H1 (cell line): ENCODE measurements around the gene TNS3. TPM values are rescaled to one million over a fixed set of nuclear protein-coding genes. Genes with fewer than 3 reads are reported as not detected.

Source experiments
- CTCF ChIA-PET: fragments of 300-600 bp; sonication (Branson Sonifier 250); formaldehyde crosslinking; loops from one replicate; lab custom pipeline; 2021; ENCODE audit not compliant: partially characterized antibody; lab: Charles Lee
- POLR2A ChIA-PET: fragments of 300-600 bp; sonication (Branson Sonifier 250); formaldehyde crosslinking; loops from one replicate; lab custom pipeline; 2021; ENCODE audit warnings: inconsistent platforms; ENCODE audit not compliant: partially characterized antibody; lab: Charles Lee
- DNase-seq, 2 experiments: peaks; one replicate each; pipeline versions ENCODE4 v3.0.0 to v3.0.0-alpha.2; 2010 to 2022; ENCODE audit warnings: low spot score in 2 of 2, low read depth in 1 of 2, mixed read lengths in 1 of 2
- FAIRE-seq: peaks from 2 replicates; lab custom pipeline; 2011; peaks lifted over from hg19 to GRCh38; lab: Jason Lieb, UNC
- H2AFZ ChIP-seq: 2 replicates; pipeline ENCODE4 v1.8.1; 2012; ENCODE audit warnings: low read length, inconsistent platforms
- H2AK5ac ChIP-seq: 2 replicates; pipeline ENCODE4 v1.6.1; 2013; ENCODE audit warnings: low read depth, low read length
- H2BK120ac ChIP-seq: replicated peaks from 2 replicates; pipeline ENCODE3; 2013; ENCODE audit warnings: low read depth, low read length, inconsistent platforms
- H2BK12ac ChIP-seq: 2 replicates; pipeline ENCODE4 v1.6.1; 2013; ENCODE audit warnings: low read depth, low read length
- H2BK15ac ChIP-seq: 2 replicates; pipeline ENCODE4 v1.6.1; 2013; ENCODE audit warnings: low read length
- H2BK20ac ChIP-seq: 2 replicates; pipeline ENCODE4 v1.6.1; 2013; ENCODE audit warnings: low read length
- H2BK5ac ChIP-seq: 2 replicates; pipeline ENCODE4 v1.6.1; 2013; ENCODE audit warnings: low read depth, low read length
- H3K14ac ChIP-seq: 2 replicates; pipeline ENCODE4 v1.6.1; 2013; ENCODE audit warnings: inconsistent platforms; ENCODE audit not compliant: insufficient read length
- H3K18ac ChIP-seq: 2 replicates; pipeline ENCODE4 v1.6.1; 2013; ENCODE audit warnings: low read length; ENCODE audit errors: extremely low read depth
- H3K23ac ChIP-seq: 2 replicates; pipeline ENCODE4 v1.6.1; 2013; ENCODE audit warnings: inconsistent platforms; ENCODE audit not compliant: insufficient read length
- H3K23me2 ChIP-seq: 2 replicates; pipeline ENCODE4 v1.6.1; 2013; ENCODE audit warnings: low read depth, low read length
- H3K27ac ChIP-seq: 2 replicates; pipeline ENCODE4 v1.6.1; 2011; ENCODE audit warnings: low read depth, low read length, inconsistent platforms
- H3K27me3 ChIP-seq, 4 experiments: replicated peaks in 1 of 4; 1 replicate in 1 of 4; 2 replicates in 3 of 4; pipeline versions ENCODE4 v1.6.1 to v1.8.1; 2011 to 2013; ENCODE audit warnings: low read length in 3 of 4, mild to moderate bottlenecking in 3 of 4, inconsistent platforms in 2 of 4, mixed read lengths in 2 of 4, moderate library complexity in 1 of 4; ENCODE audit not compliant: control insufficient read depth in 3 of 4, insufficient read depth in 3 of 4; ENCODE audit errors: extremely low read depth in 1 of 4
- H3K36me3 ChIP-seq, 4 experiments: 2 replicates each; pipeline versions ENCODE4 v1.6.1 to v1.8.1; 2011 to 2013; ENCODE audit warnings: mild to moderate bottlenecking in 4 of 4, low read length in 3 of 4, moderate library complexity in 2 of 4, control low read depth in 1 of 4, inconsistent platforms in 1 of 4; ENCODE audit not compliant: insufficient read depth in 4 of 4, control insufficient read depth in 2 of 4
- H3K4ac ChIP-seq: replicated peaks from 2 replicates; pipeline ENCODE3; 2013; ENCODE audit warnings: low read length, low read depth, mixed read lengths, inconsistent platforms; ENCODE audit not compliant: insufficient read length
- H3K4me1 ChIP-seq, 4 experiments: replicated peaks in 1 of 4; 1 replicate in 1 of 4; 2 replicates in 3 of 4; pipeline versions ENCODE4 v1.6.1 to v1.8.1; 2011 to 2013; ENCODE audit warnings: low read length in 3 of 4, inconsistent platforms in 2 of 4, mixed read lengths in 1 of 4; ENCODE audit not compliant: insufficient read depth in 4 of 4, control insufficient read depth in 3 of 4
- H3K4me2 ChIP-seq, 2 experiments: 2 replicates each; pipeline versions ENCODE4 v1.6.1 to v1.8.1; 2011 to 2013; ENCODE audit warnings: low read depth in 2 of 2, low read length in 2 of 2, control low read depth in 1 of 2, inconsistent platforms in 1 of 2, mild to moderate bottlenecking in 1 of 2; ENCODE audit not compliant: insufficient read depth in 1 of 2
- H3K4me3 ChIP-seq, 4 experiments: fragments of 200-600, 300-600 bp in 1 of 4; sonication (generic), shearing (Covaris generic), sonication (Bioruptor Twin) in 1 of 4; 2 replicates each; pipeline versions ENCODE4 v1.5.1 to v1.8.1; 2011 to 2016; ENCODE audit warnings: low read length in 4 of 4, low read depth in 3 of 4, control low read depth in 2 of 4, inconsistent platforms in 2 of 4, mild to moderate bottlenecking in 2 of 4, mixed read lengths in 1 of 4, moderate library complexity in 1 of 4; ENCODE audit not compliant: insufficient read depth in 2 of 4; ENCODE audit errors: extremely low read depth in 1 of 4
- H3K56ac ChIP-seq: replicated peaks from 2 replicates; pipeline ENCODE3; 2013; ENCODE audit warnings: low read depth, mild to moderate bottlenecking, mixed read lengths, low read length, inconsistent platforms; ENCODE audit not compliant: insufficient read length
- H3K79me1 ChIP-seq: 2 replicates; pipeline ENCODE4 v1.6.1; 2013; ENCODE audit warnings: low read depth, low read length, control low read depth
- H3K79me2 ChIP-seq, 2 experiments: 2 replicates each; pipeline versions ENCODE4 v1.6.1 to v1.8.1; 2012 to 2013; ENCODE audit warnings: low read length in 2 of 2, mild to moderate bottlenecking in 2 of 2, inconsistent platforms in 1 of 2; ENCODE audit not compliant: insufficient read depth in 2 of 2, control insufficient read depth in 1 of 2
- H3K9ac ChIP-seq, 4 experiments: replicated peaks in 1 of 4; 1 replicate in 1 of 4; 2 replicates in 3 of 4; pipeline versions ENCODE4 v1.6.1 to v1.8.1; 2011 to 2013; ENCODE audit warnings: low read depth in 3 of 4, low read length in 3 of 4, control low read depth in 2 of 4, mild to moderate bottlenecking in 2 of 4, moderate library complexity in 2 of 4, inconsistent platforms in 1 of 4; ENCODE audit errors: extremely low read depth in 1 of 4
- H3K9me3 ChIP-seq, 2 experiments: 2 replicates each; pipeline versions ENCODE4 v1.6.1 to v1.8.1; 2012 to 2013; ENCODE audit warnings: mild to moderate bottlenecking in 2 of 2, moderate library complexity in 2 of 2, control low read depth in 1 of 2, inconsistent platforms in 1 of 2, low read depth in 1 of 2, low read length in 1 of 2, mixed read lengths in 1 of 2; ENCODE audit not compliant: insufficient read depth in 2 of 2
- H4K20me1 ChIP-seq, 2 experiments: replicated peaks in 1 of 2; 2 replicates each; pipeline versions ENCODE3 to v1.8.1; 2011 to 2013; ENCODE audit warnings: inconsistent platforms in 2 of 2, low read length in 2 of 2, mild to moderate bottlenecking in 1 of 2; ENCODE audit not compliant: insufficient read depth in 2 of 2, control insufficient read depth in 1 of 2
- H4K5ac ChIP-seq: 2 replicates; pipeline ENCODE4 v1.6.1; 2013; ENCODE audit warnings: low read length, low read depth, mixed read lengths, inconsistent platforms; ENCODE audit not compliant: insufficient read length
- H4K8ac ChIP-seq: 2 replicates; pipeline ENCODE4 v1.8.0; 2013; ENCODE audit warnings: mild to moderate bottlenecking, moderate library complexity, low read length, inconsistent platforms; ENCODE audit not compliant: insufficient read depth; ENCODE audit errors: extremely low read depth
- H4K91ac ChIP-seq: replicated peaks from 2 replicates; pipeline ENCODE3; 2013; ENCODE audit warnings: low read length, mixed read lengths, inconsistent platforms; ENCODE audit not compliant: insufficient read length
- EGR1 ChIP-seq: IDR thresholded peaks from 2 replicates; pipeline ENCODE4 v1.6.1; 2011; ENCODE audit warnings: low read depth, low read length, borderline replicate concordance
- GTF2F1 ChIP-seq: IDR thresholded peaks from 2 replicates; pipeline ENCODE4 v1.6.1; 2012; ENCODE audit warnings: low read depth, low read length, improper control_type of control experiment, borderline replicate concordance
- JUN ChIP-seq: IDR thresholded peaks from 2 replicates; pipeline ENCODE4 v1.6.1; 2011; ENCODE audit warnings: low read depth, mild to moderate bottlenecking, improper control_type of control experiment, low read length
- RXRA ChIP-seq: IDR thresholded peaks from 2 replicates; pipeline ENCODE4 v1.6.1; 2011; ENCODE audit warnings: low read depth, mild to moderate bottlenecking, low read length, moderate library complexity; ENCODE audit not compliant: insufficient read depth
- TCF12 ChIP-seq: IDR thresholded peaks from 2 replicates; pipeline ENCODE4 v1.6.1; 2011; ENCODE audit warnings: low read depth, mild to moderate bottlenecking, low read length
- TEAD4 ChIP-seq: IDR thresholded peaks from 2 replicates; pipeline ENCODE4 v1.6.1; 2012; ENCODE audit warnings: low read depth, low read length, inconsistent platforms, mixed read lengths
- ZNF274 ChIP-seq: IDR thresholded peaks from 2 replicates; pipeline ENCODE4 v1.7.0; 2012; ENCODE audit warnings: low read length, borderline replicate concordance; ENCODE audit errors: extremely low read depth
- WGBS, 2 experiments: shearing (Covaris generic) in 1 of 2; methylation state at CpG; one replicate each; pipeline versions ENCODE4 v1.1.6 to v1.1.7; 2013 to 2015; ENCODE audit warnings: low lambda C conversion rate in 2 of 2, mixed read lengths in 2 of 2, inconsistent platforms in 1 of 2, low coverage in 1 of 2, missing lambda C conversion rate in 1 of 2; ENCODE audit not compliant: insufficient replicate concordance in 2 of 2, insufficient coverage in 1 of 2, insufficient read length in 1 of 2; ENCODE audit errors: extremely low coverage in 1 of 2, missing lambda C conversion rate in 1 of 2; 5-methylcytosine and 5-hydroxymethylcytosine counted together
- polyA plus RNA-seq, 7 experiments: library from polyadenylated mRNA; depleted of rRNA in 3 of 7; stranded (reverse) in 5 of 7; unstranded in 2 of 7; fragments of >200 nt in 5 of 7; fragments of 200-250 nt in 2 of 7; gene quantifications; 1 replicate in 5 of 7; 2 replicates in 1 of 7; 4 replicates in 1 of 7; pipeline versions ENCODE4 v1.2.1 to v1.2.3, GENCODE V29; 2011 to 2013; ENCODE audit warnings: missing spikeins in 2 of 7, mixed read lengths in 2 of 7
- total RNA-seq: library from RNA; stranded (reverse); fragmentation: NEBNext Ultra II Directional; extraction: Animal tissue kit (Norgen Biotek cat#: 25700); gene quantifications from 2 replicates; pipeline ENCODE4 v1.2.1, GENCODE V29; 2021
- TF ChIP-seq, protein P1 (sequence below): IDR thresholded peaks from 2 replicates; pipeline ENCODE4 v1.6.1; 2011; ENCODE audit warnings: low read length, improper control_type of control experiment

Gene TNS3
- total and polyA plus RNA-seq, 2 of the 8 experiments (the other 6 are each of a cell fraction or from before 2014, with no cell fraction given): 11.9 to 24.2 TPM

DNA sequence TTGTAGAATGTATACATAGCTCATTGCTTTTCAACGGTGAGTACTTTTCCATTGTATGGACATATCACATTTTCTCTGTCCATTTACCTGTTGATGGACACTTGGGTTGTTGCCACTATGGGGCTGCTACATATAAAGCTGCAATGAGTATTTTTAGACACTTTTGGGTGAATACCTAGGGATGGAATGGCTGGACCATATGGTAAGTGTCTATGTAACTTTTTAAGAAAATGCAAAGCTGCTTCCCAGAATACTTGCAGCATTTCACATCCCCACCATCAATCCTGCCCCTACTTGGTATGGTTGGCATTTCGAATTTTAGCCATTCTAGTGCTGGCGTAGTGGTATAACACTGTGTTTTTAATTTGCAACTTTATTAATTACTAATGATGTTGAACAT lies 274.6 kb downstream of the TNS3 start:
- DNase-seq (no peak), FAIRE-seq (no peak)
- Histone ChIP-seq H4K8ac (no peak overlapping the region), H3K18ac (no peak overlapping the region), H3K23ac (no peak overlapping the region), H2BK5ac (no peak overlapping the region), H2BK15ac (no peak overlapping the region), H3K79me1 (no peaks in the 10 kb centered on the region; the same call in 1 of the 2 replicates), H4K91ac (no peak overlapping the region), H2BK20ac (no peak overlapping the region), H3K4me2 (no peak overlapping the region), H3K27ac (no peak overlapping the region), H3K9ac (no peak overlapping the region), H3K14ac (no peak overlapping the region), H3K4me1 (peaks cover 0 to 4% (median 2%) of the 10 kb centered on the region in 4 experiments; a peak in 2 of 7 replicates), H2AK5ac (no peak overlapping the region), H3K36me3 (no peaks in the 10 kb centered on the region; a peak in 1 of 8 replicates), H3K23me2 (no peaks in the 10 kb centered on the region), H3K27me3 (no peaks in the 10 kb centered on the region), H4K5ac (no peak overlapping the region), H2BK120ac (no peak overlapping the region), H3K56ac (no peak overlapping the region), H3K9me3 (no peaks in the 10 kb centered on the region), H2AFZ (no peak overlapping the region), H3K4me3 (no peak overlapping the region), H4K20me1 (peaks cover 0 to 2% of the 10 kb centered on the region in 2 experiments), H3K4ac (no peak overlapping the region), H2BK12ac (no peak overlapping the region), H3K79me2 (no peaks in the 10 kb centered on the region)
- 62% methylated on average over 3 of the region's 3 CpGs; no CpG with 5 or more reads in 1 of the 2 experiments for WGBS, 2 experiments
- ChIA-PET POLR2A (no interaction called here), CTCF (interaction anchor here (1.5 to 1.6 kb wide), 2 partner anchors 9 to 49 kb away, joined by 3 to 6 read pairs; no protein-coding TSS in a partner anchor)
- TF ChIP-seq TCF12 (no peak), TEAD4 (no peak), RXRA (no peak), JUN (no peak), ZNF274 (no peak), GTF2F1 (no peak), EGR1 (no peak)
- TF ChIP-seq, protein P1, sequence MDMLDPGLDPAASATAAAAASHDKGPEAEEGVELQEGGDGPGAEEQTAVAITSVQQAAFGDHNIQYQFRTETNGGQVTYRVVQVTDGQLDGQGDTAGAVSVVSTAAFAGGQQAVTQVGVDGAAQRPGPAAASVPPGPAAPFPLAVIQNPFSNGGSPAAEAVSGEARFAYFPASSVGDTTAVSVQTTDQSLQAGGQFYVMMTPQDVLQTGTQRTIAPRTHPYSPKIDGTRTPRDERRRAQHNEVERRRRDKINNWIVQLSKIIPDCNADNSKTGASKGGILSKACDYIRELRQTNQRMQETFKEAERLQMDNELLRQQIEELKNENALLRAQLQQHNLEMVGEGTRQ: no peak
